ENCODE measurements around the gene TMEM117. TPM values are rescaled to one million over a fixed set of nuclear protein-coding genes. Genes with fewer than 3 reads are reported as not detected.
A peak's percentile ranks its signal among the peaks of the same experiment; 100 is the strongest.

Gene TMEM117
- total RNA-seq, 1 donor from 2014 or later = 24.8 TPM

DNA sequence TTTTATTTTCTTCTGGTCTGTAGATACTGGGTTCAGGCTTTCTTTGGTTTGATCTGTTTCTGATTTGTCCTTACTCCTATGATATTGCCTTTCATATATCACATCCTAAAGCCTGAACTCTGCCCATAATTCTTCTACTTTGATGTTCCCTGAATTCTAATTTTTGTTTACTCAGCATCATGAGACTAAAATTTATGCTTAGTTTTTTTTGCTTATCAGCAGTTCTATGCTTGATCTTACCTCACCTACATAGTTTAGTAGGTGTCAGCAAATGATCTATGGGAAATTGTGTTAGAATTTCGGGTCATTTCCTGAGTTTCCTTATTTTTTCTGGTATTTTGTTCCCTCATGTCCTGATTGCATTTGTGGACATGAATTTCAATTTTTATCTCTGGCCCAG lies 94.2 kb downstream of the TMEM117 start:
- no peak for ATAC-seq
- intact Hi-C loops (cut with DNase I) = no loop called here
- no peak for DNase-seq (ENCODE audit: low spot score)

DNA sequence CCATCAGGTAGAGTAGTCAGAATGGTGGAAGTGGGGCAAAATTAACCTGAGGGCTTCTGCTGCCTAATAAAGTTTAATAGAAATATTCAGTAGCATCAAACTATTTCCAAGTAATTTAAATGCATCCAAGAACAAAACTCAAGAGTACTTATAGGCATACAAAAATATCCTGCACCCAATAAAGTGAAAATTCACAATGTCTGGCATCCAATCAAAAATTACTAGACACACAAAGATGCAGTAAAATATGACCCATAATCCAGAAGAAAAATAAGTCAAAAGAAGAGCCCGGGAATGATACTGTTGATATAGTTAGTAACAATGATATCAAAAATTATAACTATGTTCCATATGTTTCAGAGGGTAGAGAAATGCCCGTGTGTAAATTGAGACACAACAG lies 95.3 kb downstream of the TMEM117 start:
- intact Hi-C loops (cut with DNase I) = no loop called here
- ATAC-seq (no peak), DNase-seq (ENCODE audit: low spot score) (no peak)

DNA sequence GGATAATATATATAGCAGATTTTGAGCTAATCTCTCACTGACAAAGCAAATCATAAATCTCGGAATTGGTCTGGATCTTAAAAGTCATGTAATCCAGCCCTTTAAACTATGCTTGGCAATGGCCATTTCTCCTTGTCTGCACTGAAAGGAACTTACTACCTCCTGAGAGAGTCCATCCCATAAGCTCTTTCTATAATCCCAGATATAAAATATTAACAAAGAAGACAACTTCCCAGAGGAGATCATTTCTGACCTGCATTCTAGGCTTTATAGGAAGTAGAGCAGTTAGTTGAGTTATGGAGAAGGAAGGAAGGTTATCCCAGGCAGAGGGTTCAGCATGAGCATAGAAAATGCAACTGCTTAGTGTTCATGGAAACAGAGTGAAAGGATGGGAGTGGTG lies 99.7 kb downstream of the TMEM117 start:
- ATAC-seq (no peak), DNase-seq (ENCODE audit: low spot score) (no peak)
- intact Hi-C loops (cut with DNase I) = no loop called here

DNA sequence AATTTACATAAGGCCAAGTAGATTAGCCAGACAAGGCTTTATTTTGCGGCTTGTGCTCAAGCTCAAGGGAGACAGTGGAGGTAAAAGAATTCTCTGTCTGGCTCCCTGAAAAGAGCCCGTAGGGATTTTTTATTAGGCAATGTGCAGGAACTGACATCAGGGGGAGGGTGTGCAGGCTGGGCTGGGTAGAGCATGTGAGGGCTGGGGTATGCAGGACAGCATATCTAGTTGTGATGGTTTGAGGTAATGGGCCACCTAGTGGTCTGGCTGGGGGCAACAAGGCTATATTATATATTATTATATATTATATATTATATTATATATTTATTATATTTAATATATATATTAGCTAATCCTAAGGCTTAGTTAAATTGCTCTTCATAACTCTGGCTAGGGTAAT lies 102.1 kb downstream of the TMEM117 start:
- peak; percentile 63 for ATAC-seq
- DNase-seq (ENCODE audit: low spot score) = no peak
- intact Hi-C loops (cut with DNase I) = no loop called here

DNA sequence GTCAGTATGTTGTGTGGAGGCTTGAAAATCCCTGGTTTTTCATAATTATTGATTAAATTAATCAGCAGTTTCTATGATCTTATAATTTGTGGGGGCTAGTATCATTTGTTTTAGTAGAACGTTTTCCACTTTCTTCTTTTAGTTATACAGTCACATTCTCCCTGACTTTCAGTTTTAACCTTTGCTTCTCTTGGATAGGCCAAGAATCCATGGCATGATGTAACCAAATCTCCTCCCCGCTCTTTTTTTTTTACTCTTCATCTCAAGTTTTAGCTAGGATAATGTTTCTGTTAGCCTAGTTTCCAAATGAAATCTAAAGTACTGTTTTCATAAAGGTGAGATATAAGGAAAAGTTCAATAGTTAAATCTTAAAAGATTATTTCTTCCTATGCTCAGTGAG lies 106.5 kb downstream of the TMEM117 start:
- no peak for DNase-seq (ENCODE audit: low spot score)
- intact Hi-C loops (cut with DNase I) = no loop called here
- no peak for ATAC-seq

DNA sequence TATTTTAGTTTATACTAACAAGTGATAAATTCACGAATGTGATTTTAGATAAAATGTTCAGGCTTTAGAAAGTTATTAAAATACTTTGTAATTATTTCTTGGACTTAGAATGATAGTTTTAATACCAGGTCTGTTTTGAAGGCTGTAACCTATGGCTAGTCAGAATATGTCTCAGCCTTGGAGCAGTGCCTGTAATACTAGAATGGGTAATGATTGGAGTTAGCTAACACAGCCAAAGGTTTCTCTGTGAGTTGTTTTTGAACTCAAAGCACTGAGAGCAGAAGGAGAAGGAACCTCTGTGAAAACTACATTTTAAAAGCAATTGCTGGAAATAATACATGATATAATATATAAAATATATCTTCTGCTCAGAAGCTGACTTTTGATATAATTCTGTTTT lies 110.1 kb downstream of the TMEM117 start:
- DNase-seq (ENCODE audit: low spot score) (no peak), ATAC-seq (no peak)
- intact Hi-C loops (cut with DNase I) = no loop called here

DNA sequence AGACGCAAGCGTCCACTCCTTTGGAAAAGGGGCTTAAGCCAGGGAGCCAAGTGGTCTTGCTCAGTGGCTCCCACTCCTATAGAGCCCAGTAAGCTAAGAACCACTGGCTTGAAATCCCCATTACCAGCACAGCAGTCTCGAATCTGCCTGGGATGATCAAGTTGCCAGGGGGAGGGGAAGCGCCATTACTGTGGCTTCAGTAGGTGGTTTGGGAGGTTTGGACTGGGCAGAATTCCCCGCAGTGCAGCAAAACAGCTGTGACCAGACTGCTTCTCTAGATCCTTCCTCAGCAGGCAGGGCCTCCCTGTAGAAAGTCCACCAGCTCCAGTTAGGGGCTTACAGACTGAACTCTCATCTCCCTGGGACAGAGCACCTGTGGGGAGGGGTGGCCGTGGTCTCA lies 115.4 kb downstream of the TMEM117 start:
- intact Hi-C loops (cut with DNase I) = no loop called here
- no peak for ATAC-seq
- DNase-seq (ENCODE audit: low spot score) = no peak

DNA sequence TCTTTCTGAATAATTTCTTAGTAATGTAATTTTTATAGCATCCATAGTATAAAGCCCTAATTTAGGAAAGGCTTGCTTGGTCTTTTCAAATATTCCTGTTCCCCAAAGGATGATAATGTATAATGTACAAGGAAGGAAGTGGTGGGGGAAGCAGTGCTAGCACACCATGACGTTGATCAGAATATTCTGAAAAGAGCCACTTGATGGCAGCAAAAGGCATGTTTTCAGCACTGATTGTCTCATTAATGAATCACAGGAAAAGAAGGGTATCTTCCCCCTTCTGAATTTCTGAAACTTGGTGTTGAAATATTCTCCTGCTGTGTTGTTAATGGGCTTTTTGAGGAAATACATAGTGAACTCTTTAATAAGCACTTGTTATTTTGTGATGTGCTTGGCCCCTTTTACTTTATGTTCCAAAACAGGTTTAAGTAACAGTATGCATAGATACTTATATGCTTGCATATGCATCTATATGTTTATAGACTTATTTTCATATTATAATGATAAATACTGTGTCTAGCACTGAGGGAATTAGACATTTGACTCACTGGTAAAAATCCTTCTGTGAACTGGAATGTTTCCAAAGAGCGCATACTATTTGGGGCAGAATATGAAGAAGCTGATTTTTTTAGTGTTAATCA lies 122.0 kb downstream of the TMEM117 start:
- DNase-seq (ENCODE audit: low spot score) = no peak
- peak; percentile 66 for ATAC-seq
- intact Hi-C loops (cut with DNase I) = no loop called here

DNA sequence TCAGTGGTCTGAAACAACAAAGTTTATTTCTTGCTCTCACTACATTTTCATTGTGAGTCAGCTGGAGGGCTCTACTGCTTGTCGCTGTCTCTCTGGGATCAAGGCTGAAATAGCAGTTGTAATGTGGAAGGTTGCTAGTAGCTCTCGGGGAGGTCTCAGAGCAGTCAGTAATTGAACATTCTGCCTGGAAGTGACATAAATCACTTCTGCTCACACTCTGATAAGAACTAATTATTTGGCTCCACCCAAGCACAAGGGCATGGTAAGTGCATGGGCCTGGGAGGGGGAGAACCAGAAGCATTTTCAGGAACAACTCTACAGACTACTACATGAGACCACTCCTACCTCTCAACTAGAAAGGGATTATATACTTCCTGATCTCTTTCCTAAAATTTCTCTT lies 128.2 kb downstream of the TMEM117 start:
- no peak for DNase-seq (ENCODE audit: low spot score)
- no peak for ATAC-seq
- intact Hi-C loops (cut with DNase I) = no loop called here

DNA sequence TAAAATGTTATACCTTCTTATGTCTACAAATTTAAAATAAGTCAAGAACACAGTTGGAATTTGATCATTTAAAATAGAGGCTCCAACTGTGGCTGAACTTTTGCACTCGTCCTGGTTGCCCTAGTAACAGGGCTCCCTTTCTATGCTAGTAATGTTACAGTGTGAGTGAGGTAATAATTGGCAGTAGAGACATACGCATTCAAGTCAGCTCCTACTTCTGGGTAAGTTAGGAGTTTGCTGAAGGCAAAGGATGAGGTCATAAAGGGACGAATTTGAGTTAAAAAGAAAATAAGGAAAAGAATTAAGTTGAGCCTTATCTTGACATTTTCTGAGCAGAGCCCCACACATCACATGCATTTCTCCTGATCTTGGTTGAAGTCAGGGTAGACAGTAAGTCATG lies 129.1 kb downstream of the TMEM117 start:
- ATAC-seq (no peak), DNase-seq (ENCODE audit: low spot score) (no peak)
- intact Hi-C loops (cut with DNase I) = no loop called here

DNA sequence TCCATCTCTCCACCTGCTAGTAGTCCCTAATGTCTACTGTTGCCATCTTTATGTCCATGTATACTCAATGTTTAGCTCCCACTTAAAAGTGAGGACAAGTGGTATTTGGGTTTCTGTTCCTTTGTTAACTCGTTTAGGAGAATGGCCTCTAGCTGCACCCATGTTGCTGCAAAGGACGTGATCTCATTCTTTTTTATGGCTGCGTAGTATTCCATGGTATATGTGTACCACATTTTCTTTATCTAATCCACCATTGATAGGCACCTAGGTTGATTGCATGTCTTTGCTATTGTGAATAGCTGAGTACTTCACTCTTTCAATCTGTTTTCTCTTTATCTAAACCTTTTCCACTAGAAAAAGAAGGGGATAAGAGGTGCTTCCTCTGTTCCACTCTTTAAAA lies 130.0 kb downstream of the TMEM117 start:
- ATAC-seq (no peak), DNase-seq (ENCODE audit: low spot score) (no peak)
- intact Hi-C loops (cut with DNase I) = no loop called here

DNA sequence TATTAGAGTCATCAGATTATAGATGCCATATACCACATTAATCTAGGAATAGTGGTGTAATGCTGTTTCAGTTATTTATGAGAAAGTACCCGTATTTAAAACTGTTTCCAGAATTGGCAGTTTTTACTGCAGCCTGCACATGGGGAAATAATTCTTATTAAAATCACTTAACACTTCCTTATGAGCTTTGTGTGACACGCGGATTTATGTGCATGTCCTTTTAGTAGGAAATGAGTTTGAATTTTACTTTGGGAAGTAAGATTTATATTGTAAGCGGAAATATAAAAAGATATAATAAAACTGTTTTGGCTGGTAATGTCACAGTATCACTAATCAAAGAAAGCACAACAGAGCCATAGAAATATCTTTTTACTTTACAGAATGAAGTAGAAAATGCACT lies 132.9 kb downstream of the TMEM117 start:
- intact Hi-C loops (cut with DNase I) = no loop called here
- no peak for ATAC-seq
- no peak for DNase-seq (ENCODE audit: low spot score)

DNA sequence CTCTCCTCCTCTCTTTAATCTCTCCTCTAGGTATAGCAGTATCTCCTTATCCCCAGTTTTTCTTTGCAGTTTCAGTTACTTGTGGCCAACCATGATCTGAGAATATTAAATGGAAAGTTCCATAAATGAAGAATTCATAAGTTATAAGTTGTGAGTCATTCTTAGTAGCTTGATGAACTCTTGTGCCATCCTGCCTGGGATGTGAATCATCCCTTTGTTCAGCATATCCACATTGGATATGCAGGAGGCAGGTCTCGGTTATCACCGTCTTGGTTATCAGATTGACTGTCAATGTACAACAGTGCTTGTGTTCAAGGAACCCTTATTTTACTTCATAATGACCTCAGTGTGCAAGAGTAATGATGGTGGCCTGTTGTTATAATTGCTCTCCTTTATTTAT lies 134.0 kb downstream of the TMEM117 start:
- ATAC-seq = no peak
- intact Hi-C loops (cut with DNase I) = no loop called here
- no peak for DNase-seq (ENCODE audit: low spot score)

DNA sequence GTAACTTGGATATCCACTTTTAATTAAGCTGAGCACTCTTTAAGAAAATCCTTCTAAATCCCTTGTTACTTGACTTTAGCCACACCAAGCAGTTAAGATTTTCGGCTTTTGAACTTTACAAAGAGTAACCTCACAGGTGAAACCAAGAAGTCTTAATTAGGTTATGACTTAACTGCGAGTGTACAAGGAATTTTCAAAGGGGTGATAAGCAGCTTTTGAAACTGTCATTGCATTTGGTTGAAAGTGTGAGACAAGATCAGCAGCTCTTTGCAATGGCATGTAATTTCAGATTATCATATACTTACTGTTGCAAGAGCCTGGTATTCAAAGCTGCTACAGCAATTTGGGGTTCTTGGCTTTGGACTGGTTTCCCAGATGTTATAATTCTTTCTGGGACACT lies 137.5 kb downstream of the TMEM117 start:
- intact Hi-C loops (cut with DNase I) = no loop called here

DNA sequence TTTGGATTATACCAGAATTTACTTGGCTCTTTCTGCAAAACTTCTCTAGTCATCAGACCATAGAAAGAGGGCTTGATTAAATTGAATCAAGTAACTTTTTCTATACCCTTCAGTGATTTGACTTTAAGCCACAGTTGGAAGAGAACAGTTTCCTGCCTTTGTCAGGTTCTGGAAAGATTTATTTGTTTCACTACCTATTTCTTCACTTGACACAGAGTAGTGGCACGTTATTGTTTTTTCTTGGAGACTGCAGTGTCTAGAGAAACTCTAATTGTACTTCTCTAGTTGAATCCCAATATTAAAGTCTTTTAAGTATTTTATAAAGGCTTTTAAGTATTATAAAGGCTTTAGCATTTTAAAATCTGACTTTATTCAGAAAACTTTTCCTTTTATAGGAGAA lies 138.1 kb downstream of the TMEM117 start:
- DNase-seq (ENCODE audit: low spot score) (no peak), ATAC-seq (no peak)
- intact Hi-C loops (cut with DNase I) = no loop called here

More for the DNA sequence above, 137.5 kb downstream of the TMEM117 start:
- DNase-seq (ENCODE audit: low spot score) = no peak
- ATAC-seq = no peak

DNA sequence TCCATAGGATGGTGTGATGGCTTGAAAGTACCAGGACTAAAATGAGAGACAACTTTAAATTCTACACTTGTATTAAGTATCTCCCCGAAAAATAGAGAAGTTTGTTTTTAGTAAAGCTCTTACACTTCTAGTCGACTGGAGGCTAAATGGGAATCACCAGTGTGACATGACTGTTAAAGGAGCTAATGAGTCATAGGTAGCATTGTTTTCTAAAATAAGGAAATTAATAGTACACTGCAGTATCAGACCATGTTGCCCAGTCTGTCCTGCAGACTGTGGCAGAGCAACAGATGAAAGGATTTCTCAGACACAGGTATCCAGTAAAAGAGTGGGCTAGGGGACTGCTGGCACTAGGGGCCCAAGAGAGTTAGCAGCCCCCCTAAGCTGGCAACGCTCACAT lies 140.1 kb downstream of the TMEM117 start:
- DNase-seq (ENCODE audit: low spot score) (no peak), ATAC-seq (no peak)
- intact Hi-C loops (cut with DNase I) = no loop called here

DNA sequence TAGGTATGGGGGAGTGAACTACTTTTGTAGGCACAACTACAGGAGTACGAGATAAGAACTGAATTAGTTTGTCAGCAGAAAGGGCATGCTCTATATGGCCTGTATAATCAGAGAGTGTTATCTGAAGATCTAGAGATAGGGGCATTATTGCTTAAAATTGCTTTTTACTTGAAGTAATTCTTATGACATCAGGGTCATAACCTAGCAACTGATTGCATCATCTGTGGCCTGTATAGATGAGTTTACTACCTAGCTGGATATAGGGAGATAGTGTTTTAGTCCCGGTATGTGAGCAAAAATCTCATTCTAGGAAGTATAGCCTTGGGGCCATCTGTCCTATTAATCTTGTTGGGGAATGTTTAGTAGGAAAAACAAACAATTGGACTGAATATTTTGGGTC lies 142.7 kb downstream of the TMEM117 start:
- no peak for DNase-seq (ENCODE audit: low spot score)
- intact Hi-C loops (cut with DNase I) = no loop called here
- no peak for ATAC-seq

DNA sequence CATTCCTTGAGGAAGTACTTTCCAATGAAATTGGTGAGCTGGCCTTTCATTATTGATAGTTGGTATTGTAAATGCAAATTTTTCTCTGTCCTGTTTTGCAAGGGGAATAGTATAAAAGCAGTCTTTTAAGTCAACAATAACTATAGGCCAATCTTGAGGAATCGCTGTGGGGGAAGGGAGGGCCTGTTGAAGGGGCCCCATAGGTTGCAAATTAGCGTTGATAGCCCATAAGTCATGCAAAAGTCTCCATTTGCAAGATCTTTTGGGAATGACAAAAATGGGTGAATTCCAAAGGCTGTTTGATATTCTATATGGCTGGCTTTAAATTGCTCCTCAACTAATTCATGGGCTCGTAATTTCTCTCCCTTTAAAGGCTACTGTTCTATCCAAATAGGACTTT lies 143.6 kb downstream of the TMEM117 start:
- DNase-seq (ENCODE audit: low spot score) (no peak), ATAC-seq (no peak)
- intact Hi-C loops (cut with DNase I) = no loop called here

DNA sequence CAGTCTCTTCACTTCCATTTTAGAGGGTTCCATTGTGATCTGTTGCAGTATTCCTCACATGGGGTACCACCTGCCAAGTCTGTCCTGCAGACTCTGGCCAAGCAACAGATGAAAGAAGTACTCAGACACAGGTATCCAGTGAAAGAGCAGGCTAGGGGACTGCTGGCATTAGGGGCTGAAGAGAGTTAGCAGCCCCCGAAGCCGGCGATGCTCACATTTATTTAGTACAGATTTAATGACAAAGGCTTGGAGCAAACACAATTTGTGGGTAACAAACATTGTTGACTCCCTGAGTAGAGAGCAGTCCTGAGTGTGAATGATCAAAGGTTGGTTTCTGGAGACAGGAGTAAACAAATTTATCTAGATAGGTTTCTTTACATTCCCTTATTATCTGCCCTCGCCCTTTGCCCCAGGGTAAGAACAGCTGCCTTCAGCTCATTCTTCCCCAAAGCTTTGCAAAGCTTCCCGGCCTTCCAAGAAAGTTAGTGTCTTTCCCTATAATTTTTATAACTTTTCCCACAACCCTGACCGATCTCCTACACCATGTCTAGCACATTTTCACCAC lies 144.8 kb downstream of the TMEM117 start:
- intact Hi-C loops (cut with DNase I) = no loop called here
- no peak for DNase-seq (ENCODE audit: low spot score)
- ATAC-seq = no peak

DNA sequence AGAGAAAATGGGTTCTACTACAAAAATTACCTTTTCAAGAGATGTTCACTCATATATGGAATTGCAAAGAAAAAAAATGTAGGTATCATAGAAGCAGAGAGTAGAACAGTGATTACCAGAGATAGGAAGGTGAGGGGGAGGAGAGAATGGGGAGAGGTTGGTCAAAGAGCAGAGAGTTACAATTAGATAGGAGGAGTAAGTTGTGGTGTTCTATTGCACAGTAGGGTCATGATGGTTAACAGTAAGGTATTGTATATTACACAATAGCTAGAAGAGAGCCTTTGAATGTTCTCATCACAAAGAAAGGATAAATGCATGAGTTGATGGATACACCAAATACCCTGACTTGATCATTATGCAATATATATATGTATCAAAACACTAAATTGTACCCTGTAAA lies 145.8 kb downstream of the TMEM117 start:
- intact Hi-C loops (cut with DNase I) = no loop called here
- DNase-seq (ENCODE audit: low spot score) (no peak), ATAC-seq (no peak)

DNA sequence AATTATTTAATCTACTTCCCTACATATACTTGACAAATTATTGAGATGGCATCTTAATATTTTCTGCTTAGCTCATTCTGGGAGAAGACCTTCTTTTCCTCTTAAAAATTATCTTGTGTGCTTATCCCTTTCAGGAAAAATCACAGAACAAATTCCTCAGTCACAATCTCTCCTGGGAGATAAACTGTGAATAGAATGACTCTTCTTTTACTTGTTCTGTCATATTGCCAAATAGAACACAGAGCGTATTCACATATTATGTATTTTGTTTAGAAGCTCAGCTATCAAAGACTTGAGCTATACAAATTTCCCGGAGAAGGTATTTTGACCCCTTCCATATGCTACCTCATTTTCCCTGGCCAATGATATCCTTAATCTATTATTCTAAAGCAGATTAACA lies 146.7 kb downstream of the TMEM117 start:
- DNase-seq (ENCODE audit: low spot score) (no peak), ATAC-seq (peak; percentile 50)
- intact Hi-C loops (cut with DNase I) = no loop called here
